Nasal cavity respiratory epithelium epithelial cell of viscerocranial mucosa (primary cell): ENCODE data around the gene SPATA33. TPM values are rescaled to one million over a fixed set of nuclear protein-coding genes. Genes with fewer than 3 reads are reported as not detected.

ENCODE experiments used
- total RNA-seq: library from RNA; depleted of rRNA; stranded (reverse); fragments of >200 nt; gene quantifications from 2 replicates; pipeline ENCODE4 v1.2.3, GENCODE V29; 2014

Gene SPATA33
- total RNA-seq, result 1.4 and 3.2 TPM in 2 replicates

DNA sequence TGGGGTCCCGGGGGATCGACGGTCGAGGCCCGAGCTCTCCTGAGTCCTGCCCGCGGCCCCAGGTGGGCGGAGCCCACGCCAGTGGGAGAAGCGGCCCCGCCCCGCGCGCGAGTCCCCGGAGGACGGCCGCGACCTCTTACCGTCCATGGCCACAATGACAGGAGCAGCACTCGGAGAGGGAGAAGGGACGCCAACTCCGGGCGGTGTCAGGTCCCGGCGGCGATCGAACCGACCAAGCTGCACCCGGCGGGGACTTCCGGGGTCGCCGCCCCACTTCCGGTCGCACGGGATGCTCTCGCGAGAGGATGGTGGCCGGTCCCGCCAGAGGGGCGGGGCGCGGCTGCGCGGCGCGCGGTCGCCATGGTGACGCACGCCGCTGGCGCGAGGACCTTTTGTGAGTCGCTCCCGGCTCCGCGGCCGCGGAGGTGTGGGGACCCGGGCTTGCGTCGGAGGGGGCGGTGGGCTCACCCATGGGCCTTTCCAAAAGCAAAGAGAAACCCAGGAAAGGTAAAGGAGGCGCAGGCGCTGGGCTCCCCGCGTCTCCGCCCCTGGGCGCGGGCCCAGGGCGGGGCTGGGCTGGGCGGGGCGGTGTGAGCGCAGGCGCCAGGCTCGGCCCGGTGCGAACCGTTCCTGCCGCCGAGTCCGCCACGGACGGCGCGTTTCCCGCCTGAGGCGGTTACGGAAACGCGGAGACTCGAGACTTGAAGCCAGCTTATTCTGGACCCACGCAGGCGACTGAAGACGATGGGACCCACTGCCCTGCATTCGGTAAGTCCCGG, at the start of gene SPATA33, which contains the start of gene CHMP1A:
TSS of gene SPATA33 (plus strand) at position 395 of the 779 bp plus-strand sequence. CDS start at position 471, 76 bp downstream.
TSS of gene CHMP1A (minus strand) at position 267 of the 779 bp plus-strand sequence. CDS start at position 147, 120 bp downstream.

DNA sequence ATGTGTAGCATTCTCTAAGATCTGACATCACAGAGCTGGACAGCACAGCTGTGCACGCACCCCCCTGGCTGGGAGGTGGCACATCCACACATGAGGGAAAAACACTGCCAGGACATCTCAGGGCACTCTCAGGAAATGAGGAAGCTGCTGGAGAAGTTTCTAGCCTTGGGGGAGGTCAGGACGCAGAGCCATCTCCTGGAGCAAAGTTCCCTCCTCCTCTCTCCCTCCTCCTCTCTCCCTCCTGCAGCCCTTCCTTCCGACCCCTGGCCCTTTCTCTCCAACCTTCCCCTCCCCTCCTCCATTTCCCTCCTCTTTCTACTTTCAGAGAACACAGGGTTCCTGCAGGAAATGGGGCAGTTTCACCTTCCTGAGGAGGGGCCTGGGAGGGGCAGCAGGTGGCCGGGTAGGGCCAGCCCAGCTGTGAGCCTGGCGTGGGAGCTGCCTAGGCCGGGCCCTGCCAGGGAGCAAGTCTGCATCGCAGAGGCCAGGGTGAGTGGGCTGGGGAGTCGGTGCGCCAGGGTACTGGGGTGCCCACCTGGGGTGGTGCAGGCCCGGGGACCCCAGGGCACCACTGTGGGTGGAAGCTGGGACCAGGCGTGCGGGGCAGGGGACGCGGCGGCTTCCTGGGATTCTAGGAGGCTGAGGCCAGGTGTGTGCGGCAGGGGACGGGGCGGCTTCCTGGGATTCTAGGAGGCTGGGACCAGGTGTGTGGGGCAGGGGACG, 44.2 kb upstream of the SPATA33 start, which contains the start of gene DPEP1:
TSS of gene DPEP1 (plus strand) at position 412 of the 723 bp plus-strand sequence. CDS start 16,769 bp downstream, outside the sequence.

DNA sequence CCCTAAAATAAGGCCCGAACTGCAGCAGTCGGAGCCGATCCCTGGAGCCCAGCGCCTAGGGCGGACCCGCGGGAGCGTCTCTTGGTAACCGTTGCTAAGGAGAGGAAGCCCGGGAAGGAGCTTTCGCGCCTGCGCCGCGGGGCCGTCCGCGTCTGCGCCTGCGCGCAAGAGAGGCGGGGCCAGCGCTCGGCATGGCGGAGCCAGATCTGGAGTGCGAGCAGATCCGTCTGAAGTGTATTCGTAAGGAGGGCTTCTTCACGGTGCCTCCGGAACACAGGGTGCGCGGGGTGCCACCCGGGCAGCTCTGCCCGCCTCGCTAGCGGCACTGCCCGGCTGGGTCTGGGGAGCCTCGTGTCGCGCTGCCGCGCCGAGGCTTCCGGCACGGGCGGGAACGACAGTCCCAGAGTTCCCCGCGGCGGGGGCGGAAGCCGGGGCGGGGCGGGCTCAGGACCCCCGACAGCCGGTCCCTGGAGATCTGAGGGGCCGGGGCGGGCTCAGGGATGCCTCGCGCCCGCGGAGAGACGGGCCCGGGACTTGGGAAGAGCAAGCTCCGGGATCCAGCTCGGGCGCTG, 29.0 kb downstream of the SPATA33 start, which contains the start of gene CDK10:
TSS of gene CDK10 (plus strand) at position 170 of the 572 bp plus-strand sequence. CDS start at position 192, 22 bp downstream.

DNA sequence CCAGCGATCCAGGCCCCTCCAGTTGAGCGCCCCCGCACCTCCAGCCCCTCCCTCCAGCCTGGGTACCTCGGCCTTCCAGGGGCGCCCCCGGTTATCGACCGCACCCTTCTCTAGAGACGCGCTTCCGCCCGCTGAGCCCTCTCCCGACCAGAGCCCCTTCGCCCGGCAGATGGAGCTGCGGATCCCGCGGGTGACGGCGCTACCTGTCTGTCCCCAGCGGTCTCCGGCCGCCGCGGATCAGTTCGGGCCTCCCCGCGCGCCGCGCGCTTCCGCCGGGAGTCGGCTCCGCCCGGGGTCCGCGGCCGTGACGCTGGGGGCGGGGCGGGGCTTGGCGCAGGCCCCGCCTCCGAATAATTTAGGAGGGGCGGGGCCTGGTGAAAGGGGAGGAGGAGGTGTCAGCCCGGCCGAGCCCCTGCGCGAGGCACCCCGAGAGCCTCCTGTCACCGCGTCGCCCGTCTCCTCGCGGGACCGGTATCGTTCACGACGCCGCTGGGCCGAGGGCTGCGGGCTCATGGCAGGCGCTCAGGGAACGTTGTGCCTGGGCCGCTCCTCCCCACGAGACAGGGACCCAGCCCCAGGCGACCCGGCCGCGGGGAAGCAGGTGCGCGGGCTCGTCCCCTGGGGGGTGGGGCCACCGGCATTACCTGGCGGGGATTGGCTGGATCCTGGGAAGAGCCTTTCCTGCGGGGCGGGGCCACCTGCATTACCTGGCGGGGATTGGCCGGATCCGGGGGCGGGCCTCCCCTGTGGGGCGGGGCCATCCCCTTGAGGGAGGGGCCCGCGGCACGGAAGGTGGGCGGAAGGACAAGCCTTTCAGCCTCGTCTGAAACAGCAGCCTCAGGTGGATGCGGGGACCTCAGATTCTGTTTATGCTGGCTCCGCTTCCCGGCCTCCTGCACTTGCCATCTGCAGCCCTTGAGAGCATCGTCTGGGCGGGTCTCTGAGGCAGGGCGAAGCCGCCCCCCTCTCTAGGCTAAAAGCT, 44.1 kb downstream of the SPATA33 start, which contains the start of gene SPATA2L:
TSS of gene SPATA2L (minus strand) at position 281 of the 982 bp plus-strand sequence. CDS start 473 bp downstream, outside the sequence.

Other genes starting within 250 kb of the SPATA33 start
- gene ANKRD11, start 167.3 kb upstream of the SPATA33 start, total RNA-seq, result 50.6 and 144 TPM in 2 replicates
- 44.1 and 86.4 TPM in 2 replicates for gene SPG7, start 149.4 kb upstream of the SPATA33 start, total RNA-seq
- gene RPL13, start 97.2 kb upstream of the SPATA33 start, total RNA-seq, result 2,243 and 2,962 TPM in 2 replicates
- 1.00 and 3.1 TPM in 2 replicates for gene CPNE7, start 82.1 kb upstream of the SPATA33 start, total RNA-seq
- gene DPEP1, start 44.2 kb upstream of the SPATA33 start, total RNA-seq, result not detected in 2 replicates
- 82.4 and 91.3 TPM in 2 replicates for gene CHMP1A, start 128 bp upstream of the SPATA33 start, total RNA-seq
- gene CDK10, start 28.9 kb downstream of the SPATA33 start, total RNA-seq, result 23.6 and 38.9 TPM in 2 replicates
- gene SPATA2L, start 43.9 kb downstream of the SPATA33 start, total RNA-seq, result 10.7 and 16.7 TPM in 2 replicates
- gene VPS9D1, start 63.1 kb downstream of the SPATA33 start, total RNA-seq, result 2.7 and 6.0 TPM in 2 replicates
- 18.8 and 29.0 TPM in 2 replicates for gene ZNF276, start 63.7 kb downstream of the SPATA33 start, total RNA-seq
- gene FANCA, start 158.8 kb downstream of the SPATA33 start, total RNA-seq, result 0.85 and 1.0 TPM in 2 replicates
- gene SPIRE2, start 170.6 kb downstream of the SPATA33 start, total RNA-seq, result 0.68 and 2.9 TPM in 2 replicates
- gene TCF25, start 215.8 kb downstream of the SPATA33 start, total RNA-seq, result 88.5 and 107 TPM in 2 replicates